ENCODE results near the gene LIAS.
"Not testable (repeated sequence)": the region's sequence is repeated elsewhere in the genome, so short reads cannot be mapped to it uniquely, and the experiment has no call there.

Gene LIAS

GRCh38 chr4:39497909-39498726 lies 39.3 kb downstream of the LIAS start:
- no peak for DNase-seq (ENCODE audit: low read depth)

- DNase-seq (ENCODE audit: low read depth) = no peak
Observed at GRCh38 chr4:39498727-39499020, 39.8 kb downstream of the LIAS start.

- DNase-seq (ENCODE audit: low read depth) = no peak
Observed at GRCh38 chr4:39502019-39502663, 43.3 kb downstream of the LIAS start.

- not testable (repeated sequence) for DNase-seq (ENCODE audit: low read depth)
Observed at GRCh38 chr4:39502664-39503035, 43.8 kb downstream of the LIAS start.

GRCh38 chr4:39504538-39504937 lies 45.7 kb downstream of the LIAS start:
- DNase-seq (ENCODE audit: low read depth) = no peak

- no peak for DNase-seq (ENCODE audit: low read depth)
Observed at GRCh38 chr4:39505581-39505980, 46.7 kb downstream of the LIAS start.

GRCh38 chr4:39510348-39510929 lies 51.6 kb downstream of the LIAS start:
- DNase-seq (ENCODE audit: low read depth) = no peak

GRCh38 chr4:39514266-39514665 lies 55.4 kb downstream of the LIAS start:
- not testable (repeated sequence) for DNase-seq (ENCODE audit: low read depth)

- DNase-seq (ENCODE audit: low read depth) = no peak
Observed at GRCh38 chr4:39514888-39515401, 56.1 kb downstream of the LIAS start.

- not testable (repeated sequence) for DNase-seq (ENCODE audit: low read depth)
Observed at GRCh38 chr4:39515669-39516401, 57.0 kb downstream of the LIAS start.

GRCh38 chr4:39516407-39516966 lies 57.6 kb downstream of the LIAS start:
- no peak for DNase-seq (ENCODE audit: low read depth)

GRCh38 chr4:39518484-39518883 lies 59.6 kb downstream of the LIAS start:
- no peak for DNase-seq (ENCODE audit: low read depth)

- DNase-seq (ENCODE audit: low read depth) = no peak
Observed at GRCh38 chr4:39521253-39521919, 62.5 kb downstream of the LIAS start.

GRCh38 chr4:39522068-39522467 lies 63.2 kb downstream of the LIAS start:
- DNase-seq (ENCODE audit: low read depth) = no peak

GRCh38 chr4:39524161-39524957 lies 65.5 kb downstream of the LIAS start:
- DNase-seq (ENCODE audit: low read depth) = no peak

GRCh38 chr4:39525822-39526690 lies 67.2 kb downstream of the LIAS start:
- DNase-seq (ENCODE audit: low read depth) = no peak

GRCh38 chr4:39526765-39527295 lies 68.0 kb downstream of the LIAS start:
- no peak for DNase-seq (ENCODE audit: low read depth)

GRCh38 chr4:39527296-39528060 lies 68.6 kb downstream of the LIAS start, which contains the start of gene UGDH:
UGDH (minus strand) TSS chr4:39527439; CDS start chr4:39521512, 5,927 bp downstream.
- peak; percentile 89 for DNase-seq (ENCODE audit: low read depth)

GRCh38 chr4:39528061-39528465 lies 69.2 kb downstream of the LIAS start:
- DNase-seq (ENCODE audit: low read depth) = no peak
